ENCODE measurements around the gene NR3C1. TPM values are rescaled to one million over a fixed set of nuclear protein-coding genes. Genes with fewer than 3 reads are reported as not detected.

Gene NR3C1
- polyA plus RNA-seq, 1 donor from 2014 or later, result 2.3 TPM

DNA sequence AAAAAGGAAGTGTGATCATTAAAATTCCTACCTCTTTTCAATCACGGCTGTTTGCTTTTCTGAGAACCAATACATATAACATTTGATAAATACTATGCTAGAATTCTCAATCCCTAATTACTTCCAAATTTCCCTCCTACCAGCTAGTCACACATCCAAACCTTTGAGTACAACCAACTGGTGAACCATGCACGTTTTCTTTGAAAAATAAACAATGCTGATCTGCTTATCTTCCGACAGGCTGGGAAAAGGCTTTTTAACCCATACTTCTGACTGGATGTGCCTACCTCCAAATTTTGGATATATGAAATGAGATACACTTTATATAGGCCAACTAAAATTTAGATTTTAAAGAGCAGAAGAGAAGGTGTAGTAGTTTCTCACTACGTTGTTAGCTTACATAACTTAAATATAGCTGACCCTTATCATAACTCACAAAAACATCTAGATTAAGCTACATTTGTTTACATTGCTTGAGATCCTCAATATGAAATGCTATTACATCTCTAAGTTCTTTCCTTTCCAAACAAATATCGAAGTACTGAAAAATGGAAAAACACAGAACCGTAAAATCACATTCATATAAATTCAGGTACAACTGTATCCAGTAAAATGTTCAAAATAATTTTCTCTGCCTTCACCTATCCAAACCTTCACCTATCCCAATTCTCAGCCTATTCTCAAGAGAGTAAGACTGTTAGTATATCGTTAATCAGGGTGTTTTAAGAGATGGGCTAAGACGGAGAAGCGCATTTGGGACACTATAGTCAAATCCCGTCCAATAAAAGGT, 2.1 kb downstream of the NR3C1 start:
- Histone ChIP-seq H3K27ac (ENCODE audit: low read length) (no peak overlapping the region), H2AFZ (ENCODE audit: low read depth, low read length) (no peak overlapping the region), H3F3A (ENCODE audit: insufficient read depth, low read length, poor library complexity, severe bottlenecking) (no peaks in the 10 kb centered on the region), H3K9me2 (ENCODE audit: insufficient read depth, low read length) (no peaks in the 10 kb centered on the region), H4K20me1 (ENCODE audit: insufficient read depth) (no peaks in the 10 kb centered on the region), H3K79me2 (replicated peaks; ENCODE audit: insufficient read depth, low read length) (no peaks in the 10 kb centered on the region), H3K27me3 (ENCODE audit: insufficient read depth, low read depth, low read length) (peaks cover 56% of the 10 kb centered on the region), H3K9ac (ENCODE audit: low read length) (no peak overlapping the region), H3K9me3 (ENCODE audit: low read length) (no peaks in the 10 kb centered on the region), H3K36me3 (ENCODE audit: insufficient read depth, low read length) (no peaks in the 10 kb centered on the region), H3K4me2 (ENCODE audit: low read length) (no peak overlapping the region), H3K4me3 (ENCODE audit: low read length) (peak overlapping the region; percentile 86)
- no peak for TF ChIP-seq POLR2AphosphoS5 (IDR thresholded peaks at IDR 0.05)
- TF ChIP-seq EP300 (conservative IDR thresholded peaks at IDR 0.05; ENCODE audit: poor library complexity, severe bottlenecking), result no peak
- no peak for TF ChIP-seq EZH2 (IDR thresholded peaks at IDR 0.05; ENCODE audit: borderline replicate concordance, insufficient read depth, low read length, poor library complexity, severe bottlenecking)
- no peak for TF ChIP-seq SMC3 (conservative IDR thresholded peaks at IDR 0.05; ENCODE audit: poor library complexity)
- no peak for TF ChIP-seq RAD21 (conservative IDR thresholded peaks at IDR 0.05)
- no peak for TF ChIP-seq MXI1 (conservative IDR thresholded peaks at IDR 0.05; ENCODE audit: poor library complexity, severe bottlenecking)
- TF ChIP-seq, protein P1, sequence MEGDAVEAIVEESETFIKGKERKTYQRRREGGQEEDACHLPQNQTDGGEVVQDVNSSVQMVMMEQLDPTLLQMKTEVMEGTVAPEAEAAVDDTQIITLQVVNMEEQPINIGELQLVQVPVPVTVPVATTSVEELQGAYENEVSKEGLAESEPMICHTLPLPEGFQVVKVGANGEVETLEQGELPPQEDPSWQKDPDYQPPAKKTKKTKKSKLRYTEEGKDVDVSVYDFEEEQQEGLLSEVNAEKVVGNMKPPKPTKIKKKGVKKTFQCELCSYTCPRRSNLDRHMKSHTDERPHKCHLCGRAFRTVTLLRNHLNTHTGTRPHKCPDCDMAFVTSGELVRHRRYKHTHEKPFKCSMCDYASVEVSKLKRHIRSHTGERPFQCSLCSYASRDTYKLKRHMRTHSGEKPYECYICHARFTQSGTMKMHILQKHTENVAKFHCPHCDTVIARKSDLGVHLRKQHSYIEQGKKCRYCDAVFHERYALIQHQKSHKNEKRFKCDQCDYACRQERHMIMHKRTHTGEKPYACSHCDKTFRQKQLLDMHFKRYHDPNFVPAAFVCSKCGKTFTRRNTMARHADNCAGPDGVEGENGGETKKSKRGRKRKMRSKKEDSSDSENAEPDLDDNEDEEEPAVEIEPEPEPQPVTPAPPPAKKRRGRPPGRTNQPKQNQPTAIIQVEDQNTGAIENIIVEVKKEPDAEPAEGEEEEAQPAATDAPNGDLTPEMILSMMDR (IDR thresholded peaks at IDR 0.05; ENCODE audit: poor library complexity, severe bottlenecking), result no peak
- TF ChIP-seq, protein P2, sequence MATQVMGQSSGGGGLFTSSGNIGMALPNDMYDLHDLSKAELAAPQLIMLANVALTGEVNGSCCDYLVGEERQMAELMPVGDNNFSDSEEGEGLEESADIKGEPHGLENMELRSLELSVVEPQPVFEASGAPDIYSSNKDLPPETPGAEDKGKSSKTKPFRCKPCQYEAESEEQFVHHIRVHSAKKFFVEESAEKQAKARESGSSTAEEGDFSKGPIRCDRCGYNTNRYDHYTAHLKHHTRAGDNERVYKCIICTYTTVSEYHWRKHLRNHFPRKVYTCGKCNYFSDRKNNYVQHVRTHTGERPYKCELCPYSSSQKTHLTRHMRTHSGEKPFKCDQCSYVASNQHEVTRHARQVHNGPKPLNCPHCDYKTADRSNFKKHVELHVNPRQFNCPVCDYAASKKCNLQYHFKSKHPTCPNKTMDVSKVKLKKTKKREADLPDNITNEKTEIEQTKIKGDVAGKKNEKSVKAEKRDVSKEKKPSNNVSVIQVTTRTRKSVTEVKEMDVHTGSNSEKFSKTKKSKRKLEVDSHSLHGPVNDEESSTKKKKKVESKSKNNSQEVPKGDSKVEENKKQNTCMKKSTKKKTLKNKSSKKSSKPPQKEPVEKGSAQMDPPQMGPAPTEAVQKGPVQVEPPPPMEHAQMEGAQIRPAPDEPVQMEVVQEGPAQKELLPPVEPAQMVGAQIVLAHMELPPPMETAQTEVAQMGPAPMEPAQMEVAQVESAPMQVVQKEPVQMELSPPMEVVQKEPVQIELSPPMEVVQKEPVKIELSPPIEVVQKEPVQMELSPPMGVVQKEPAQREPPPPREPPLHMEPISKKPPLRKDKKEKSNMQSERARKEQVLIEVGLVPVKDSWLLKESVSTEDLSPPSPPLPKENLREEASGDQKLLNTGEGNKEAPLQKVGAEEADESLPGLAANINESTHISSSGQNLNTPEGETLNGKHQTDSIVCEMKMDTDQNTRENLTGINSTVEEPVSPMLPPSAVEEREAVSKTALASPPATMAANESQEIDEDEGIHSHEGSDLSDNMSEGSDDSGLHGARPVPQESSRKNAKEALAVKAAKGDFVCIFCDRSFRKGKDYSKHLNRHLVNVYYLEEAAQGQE (IDR thresholded peaks at IDR 0.05; ENCODE audit: borderline replicate concordance), result no peak
- no peak for TF ChIP-seq TAF1 (IDR thresholded peaks at IDR 0.05; ENCODE audit: low read depth)

- no peak overlapping the region for H3K4me2 ChIP-seq (ENCODE audit: low read length)
- H3K4me3 ChIP-seq (ENCODE audit: low read length), result no peak overlapping the region
- no peak overlapping the region for H2AFZ ChIP-seq (ENCODE audit: low read depth, low read length)
- H3F3A ChIP-seq (ENCODE audit: insufficient read depth, low read length, poor library complexity, severe bottlenecking), result no peaks in the 10 kb centered on the region
- no peaks in the 10 kb centered on the region for H3K79me2 ChIP-seq (replicated peaks; ENCODE audit: insufficient read depth, low read length)
- no peaks in the 10 kb centered on the region for H3K9me2 ChIP-seq (ENCODE audit: insufficient read depth, low read length)
- H3K27ac ChIP-seq (ENCODE audit: low read length), result no peak overlapping the region
- no peaks in the 10 kb centered on the region for H4K20me1 ChIP-seq (ENCODE audit: insufficient read depth)
- no peaks in the 10 kb centered on the region for H3K9me3 ChIP-seq (ENCODE audit: low read length)
- no peak for TF ChIP-seq SMC3 (conservative IDR thresholded peaks at IDR 0.05; ENCODE audit: poor library complexity)
- TF ChIP-seq EZH2 (IDR thresholded peaks at IDR 0.05; ENCODE audit: borderline replicate concordance, insufficient read depth, low read length, poor library complexity, severe bottlenecking), result no peak
- TF ChIP-seq, protein P2 (IDR thresholded peaks at IDR 0.05; ENCODE audit: borderline replicate concordance), result no peak
- no peak for TF ChIP-seq TAF1 (IDR thresholded peaks at IDR 0.05; ENCODE audit: low read depth)
- TF ChIP-seq, protein P1 (IDR thresholded peaks at IDR 0.05; ENCODE audit: poor library complexity, severe bottlenecking), result no peak
- no peak for TF ChIP-seq RAD21 (conservative IDR thresholded peaks at IDR 0.05)
- no peak for TF ChIP-seq POLR2AphosphoS5 (IDR thresholded peaks at IDR 0.05)
- TF ChIP-seq EP300 (conservative IDR thresholded peaks at IDR 0.05; ENCODE audit: poor library complexity, severe bottlenecking), result no peak
- TF ChIP-seq MXI1 (conservative IDR thresholded peaks at IDR 0.05; ENCODE audit: poor library complexity, severe bottlenecking), result no peak
- no peaks in the 10 kb centered on the region for H3K36me3 ChIP-seq (ENCODE audit: insufficient read depth, low read length)
- H3K9ac ChIP-seq (ENCODE audit: low read length), result no peak overlapping the region
- H3K27me3 ChIP-seq (ENCODE audit: insufficient read depth, low read depth, low read length), result peaks cover 56% of the 10 kb centered on the region
Observed at GRCh38 chr5:143400541-143401226, 2.8 kb downstream of the NR3C1 start.

All from neural cell (in vitro differentiated cells).